ENCODE measurements around the gene NOL7.

Gene NOL7

DNA sequence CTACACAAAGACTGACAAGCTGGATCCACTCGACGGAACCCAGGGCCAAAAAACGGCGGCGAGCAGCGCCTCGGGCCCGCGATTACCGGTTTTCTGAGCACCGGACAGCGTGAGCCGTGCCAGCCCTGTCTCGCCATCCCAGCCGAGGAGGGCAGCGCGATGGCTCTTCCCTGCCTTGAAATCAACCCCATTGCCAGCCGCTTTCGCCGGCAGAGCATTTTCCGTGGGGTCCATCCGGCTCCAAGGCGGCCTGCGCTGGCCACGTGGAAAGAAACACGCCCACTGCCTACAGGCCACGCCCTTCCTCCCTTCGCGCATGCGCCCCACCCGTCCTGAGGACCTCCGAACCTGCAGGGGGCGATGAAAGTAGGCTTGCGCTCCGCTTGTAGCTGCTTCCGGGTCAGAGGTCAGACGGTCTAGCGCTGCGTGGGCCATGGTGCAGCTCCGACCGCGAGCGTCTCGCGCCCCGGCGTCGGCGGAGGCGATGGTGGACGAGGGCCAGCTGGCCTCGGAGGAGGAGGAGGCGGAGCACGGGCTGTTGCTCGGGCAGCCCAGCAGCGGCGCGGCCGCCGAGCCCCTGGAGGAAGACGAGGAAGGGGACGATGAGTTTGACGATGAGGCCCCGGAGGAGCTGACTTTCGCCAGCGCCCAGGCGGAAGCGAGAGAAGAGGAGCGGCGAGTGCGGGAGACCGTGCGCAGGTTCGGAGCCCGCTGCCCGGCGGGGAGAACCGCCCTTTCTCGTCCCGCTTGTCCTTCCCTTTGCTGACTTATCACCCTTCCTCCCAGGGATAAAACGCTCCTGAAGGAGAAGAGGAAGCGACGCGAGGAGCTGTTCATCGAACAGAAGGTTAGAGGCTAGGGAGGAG, at the start of gene NOL7:
TSS of gene NOL7 (plus strand) at position 410 of the 866 bp plus-strand sequence. CDS start at position 434, 24 bp downstream.
- peak; percentile 100 for DNase-seq (ENCODE audit: low read depth)

DNA sequence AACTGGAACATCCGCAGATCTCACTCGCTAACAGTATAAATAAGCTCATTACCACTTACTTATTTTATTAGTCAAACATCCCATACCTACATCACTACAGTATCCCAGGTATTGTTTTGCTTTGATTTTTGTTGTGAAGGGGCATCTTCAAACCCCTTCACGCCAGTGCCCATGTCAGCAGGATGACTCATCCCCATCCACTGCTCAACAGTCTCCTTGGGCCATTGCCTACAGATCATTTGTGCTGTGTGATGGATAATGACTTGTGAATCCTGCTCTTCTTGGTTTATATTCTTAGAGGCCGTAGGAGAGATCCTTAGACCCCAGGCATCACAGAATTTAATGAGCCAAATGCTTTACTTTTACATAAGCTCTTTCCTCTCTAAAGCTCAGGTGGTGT, 49.2 kb upstream of the NOL7 start:
- peaks cover 21% of the 10 kb centered on the region for H3K27me3 ChIP-seq (replicated peaks; ENCODE audit: control insufficient read depth, insufficient read depth, low read length)
- H3K4me3 ChIP-seq (ENCODE audit: low read length), result no peak overlapping the region
- H3K9ac ChIP-seq (ENCODE audit: low read length), result no peak overlapping the region
- no peak for DNase-seq (ENCODE audit: low read depth)
- no peaks in the 10 kb centered on the region for H3K9me3 ChIP-seq (ENCODE audit: control insufficient read depth, low read length)
- no peaks in the 10 kb centered on the region for H3K4me1 ChIP-seq (ENCODE audit: control insufficient read depth, insufficient read depth, low read length)
- no peaks in the 10 kb centered on the region for H3K36me3 ChIP-seq (ENCODE audit: control insufficient read depth, insufficient read depth, low read length, severe bottlenecking)

More for the DNA sequence above, at the start of gene NOL7:
- no peaks in the 10 kb centered on the region for H3K9me3 ChIP-seq (ENCODE audit: control insufficient read depth, low read length)
- H3K4me3 ChIP-seq (ENCODE audit: low read length), result peak within 1 kb of the TSS; percentile 93
- H3K4me1 ChIP-seq (ENCODE audit: control insufficient read depth, insufficient read depth, low read length), result peaks cover 26% of the 10 kb centered on the region
- no peaks in the 10 kb centered on the region for H3K27me3 ChIP-seq (replicated peaks; ENCODE audit: control insufficient read depth, insufficient read depth, low read length)
- peaks cover 29% of the 10 kb centered on the region for H3K36me3 ChIP-seq (ENCODE audit: control insufficient read depth, insufficient read depth, low read length, severe bottlenecking)
- peak within 1 kb of the TSS; percentile 92 for H3K9ac ChIP-seq (ENCODE audit: low read length)

DNA sequence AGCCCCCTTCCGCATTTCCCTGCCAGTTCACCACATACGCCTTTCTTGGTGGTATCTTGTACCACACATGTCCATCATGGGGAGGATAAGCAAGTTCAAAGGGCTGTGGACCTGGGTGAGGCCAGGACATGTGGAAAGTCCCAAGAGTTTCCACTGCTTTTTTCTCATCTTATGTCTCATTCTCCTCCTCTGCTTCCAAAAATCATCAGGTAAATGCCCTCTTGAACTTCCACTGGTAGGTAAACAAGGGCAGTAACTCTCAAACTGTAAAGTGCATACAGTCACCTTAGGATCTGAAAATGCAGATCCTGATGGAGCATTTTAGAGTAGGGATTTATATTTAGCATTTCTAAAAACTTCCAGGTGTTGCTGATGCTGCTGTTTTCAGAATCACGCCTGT, 48.6 kb upstream of the NOL7 start:
- Histone ChIP-seq H3K4me3 (ENCODE audit: low read length) (no peak overlapping the region), H3K4me1 (ENCODE audit: control insufficient read depth, insufficient read depth, low read length) (no peaks in the 10 kb centered on the region), H3K36me3 (ENCODE audit: control insufficient read depth, insufficient read depth, low read length, severe bottlenecking) (no peaks in the 10 kb centered on the region), H3K9ac (ENCODE audit: low read length) (no peak overlapping the region), H3K27me3 (replicated peaks; ENCODE audit: control insufficient read depth, insufficient read depth, low read length) (peaks cover 21% of the 10 kb centered on the region), H3K9me3 (ENCODE audit: control insufficient read depth, low read length) (no peaks in the 10 kb centered on the region)
- DNase-seq (ENCODE audit: low read depth), result no peak

DNA sequence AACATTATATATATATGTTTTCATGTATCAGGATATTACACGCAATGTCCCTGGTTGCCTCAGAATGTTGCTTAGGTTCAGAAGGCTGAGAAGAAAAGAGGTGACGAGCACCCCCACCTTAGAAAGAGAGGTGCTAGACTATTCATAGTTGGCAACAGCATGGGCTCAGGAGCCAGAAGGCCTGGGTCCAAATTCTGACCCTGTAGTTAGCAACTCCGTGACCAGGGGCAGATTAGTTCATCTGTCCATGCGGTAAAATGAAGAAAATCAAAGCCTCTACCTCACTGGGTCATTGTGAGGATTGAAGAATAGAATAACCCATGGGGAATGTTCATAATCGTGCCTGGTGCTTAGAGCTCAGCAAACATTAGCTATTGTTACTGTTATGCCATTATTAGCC, 46.2 kb upstream of the NOL7 start:
- DNase-seq (ENCODE audit: low read depth), result no peak
- Histone ChIP-seq H3K9ac (ENCODE audit: low read length) (no peak overlapping the region), H3K4me3 (ENCODE audit: low read length) (no peak overlapping the region), H3K27me3 (replicated peaks; ENCODE audit: control insufficient read depth, insufficient read depth, low read length) (peaks cover 21% of the 10 kb centered on the region), H3K9me3 (ENCODE audit: control insufficient read depth, low read length) (no peaks in the 10 kb centered on the region), H3K4me1 (ENCODE audit: control insufficient read depth, insufficient read depth, low read length) (peaks cover 7% of the 10 kb centered on the region), H3K36me3 (ENCODE audit: control insufficient read depth, insufficient read depth, low read length, severe bottlenecking) (no peaks in the 10 kb centered on the region)

DNA sequence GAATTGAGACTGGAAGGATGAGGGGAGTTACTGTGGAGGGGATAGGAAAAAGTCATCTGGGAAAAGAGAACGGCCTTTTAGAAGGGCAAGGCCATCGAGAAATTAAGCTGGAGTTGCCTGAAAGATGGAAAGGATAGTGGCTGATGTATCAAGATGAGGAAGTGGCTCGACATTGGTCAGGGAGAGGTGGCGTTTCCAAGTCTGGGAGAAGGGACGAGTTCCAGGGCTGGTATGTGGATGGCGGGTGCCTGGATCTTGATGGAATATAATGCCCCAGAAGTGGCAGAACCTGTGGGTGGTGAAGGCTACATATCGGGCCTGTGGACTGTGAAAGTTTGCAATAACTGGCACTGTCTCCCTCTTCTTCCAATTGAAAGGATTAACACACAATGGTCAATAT, 42.9 kb upstream of the NOL7 start:
- Histone ChIP-seq H3K9me3 (ENCODE audit: control insufficient read depth, low read length) (no peaks in the 10 kb centered on the region), H3K4me1 (ENCODE audit: control insufficient read depth, insufficient read depth, low read length) (peaks cover 7% of the 10 kb centered on the region), H3K36me3 (ENCODE audit: control insufficient read depth, insufficient read depth, low read length, severe bottlenecking) (no peaks in the 10 kb centered on the region), H3K27me3 (replicated peaks; ENCODE audit: control insufficient read depth, insufficient read depth, low read length) (peaks cover 16% of the 10 kb centered on the region), H3K9ac (ENCODE audit: low read length) (no peak overlapping the region), H3K4me3 (ENCODE audit: low read length) (no peak overlapping the region)
- no peak for DNase-seq (ENCODE audit: low read depth)

DNA sequence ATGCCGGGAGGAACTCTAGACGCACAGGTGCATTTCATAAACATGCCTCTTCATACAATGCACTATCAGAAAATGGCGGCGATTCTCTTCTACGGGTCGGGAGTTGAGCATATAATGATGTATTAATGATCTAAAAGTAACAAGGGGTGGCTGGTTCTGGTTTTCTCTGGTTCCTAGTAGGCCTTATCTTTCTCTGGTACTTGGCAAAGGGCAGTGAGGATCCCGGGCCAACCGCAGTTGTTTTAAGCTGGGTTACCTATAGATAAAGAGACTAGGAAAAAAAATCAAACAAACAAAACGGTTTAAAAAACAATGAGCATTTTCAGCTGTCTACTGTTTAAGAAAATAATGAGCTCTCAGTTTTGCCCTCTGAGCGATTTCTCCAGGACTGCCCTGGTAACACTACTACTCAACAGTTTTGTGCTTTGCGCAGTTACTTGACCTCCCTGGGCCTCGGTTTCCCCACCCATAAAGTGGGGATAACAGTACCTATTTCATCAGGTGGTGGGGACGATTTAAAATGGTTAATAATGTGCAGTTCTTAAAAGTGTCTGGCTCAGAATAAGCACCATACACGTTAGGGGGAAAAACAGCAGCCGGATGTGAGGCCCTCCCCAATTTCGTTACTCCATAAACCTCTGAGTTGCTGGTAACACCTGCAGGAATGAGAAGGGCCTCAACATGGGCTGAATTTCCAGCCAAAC, 42.0 kb upstream of the NOL7 start:
- peak overlapping the region; percentile 85 for H3K9ac ChIP-seq (ENCODE audit: low read length)
- H3K27me3 ChIP-seq (replicated peaks; ENCODE audit: control insufficient read depth, insufficient read depth, low read length), result peaks cover 16% of the 10 kb centered on the region
- no peak for DNase-seq (ENCODE audit: low read depth)
- H3K36me3 ChIP-seq (ENCODE audit: control insufficient read depth, insufficient read depth, low read length, severe bottlenecking), result no peaks in the 10 kb centered on the region
- peaks cover 7% of the 10 kb centered on the region for H3K4me1 ChIP-seq (ENCODE audit: control insufficient read depth, insufficient read depth, low read length)
- no peaks in the 10 kb centered on the region for H3K9me3 ChIP-seq (ENCODE audit: control insufficient read depth, low read length)
- H3K4me3 ChIP-seq (ENCODE audit: low read length), result peak overlapping the region; percentile 83

DNA sequence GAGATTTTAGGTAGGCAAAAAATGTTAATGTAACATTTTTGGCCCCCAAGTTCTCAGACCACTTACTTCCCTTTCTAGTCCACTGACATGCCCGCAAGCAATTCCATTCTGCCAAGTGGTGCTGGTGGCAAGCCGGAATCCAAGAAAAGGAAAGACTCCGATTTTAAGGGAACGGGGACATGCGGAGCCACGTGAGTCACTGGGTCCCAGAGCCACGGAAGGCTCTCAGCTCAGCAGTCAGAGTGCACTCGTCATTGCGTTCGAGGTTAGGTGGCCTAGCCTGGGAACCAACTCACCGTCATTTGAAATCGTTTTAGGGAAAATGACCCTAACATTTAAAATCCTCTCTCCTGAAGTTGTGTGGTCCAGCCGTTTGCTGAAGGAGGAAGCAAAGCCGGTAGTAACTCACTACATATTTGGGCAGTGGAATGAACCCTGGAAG, 41.4 kb upstream of the NOL7 start:
- peaks cover 7% of the 10 kb centered on the region for H3K4me1 ChIP-seq (ENCODE audit: control insufficient read depth, insufficient read depth, low read length)
- H3K36me3 ChIP-seq (ENCODE audit: control insufficient read depth, insufficient read depth, low read length, severe bottlenecking), result no peaks in the 10 kb centered on the region
- DNase-seq (ENCODE audit: low read depth), result peak; percentile 47
- H3K27me3 ChIP-seq (replicated peaks; ENCODE audit: control insufficient read depth, insufficient read depth, low read length), result peaks cover 10% of the 10 kb centered on the region
- peak overlapping the region; percentile 85 for H3K9ac ChIP-seq (ENCODE audit: low read length)
- peak overlapping the region; percentile 83 for H3K4me3 ChIP-seq (ENCODE audit: low read length)
- H3K9me3 ChIP-seq (ENCODE audit: control insufficient read depth, low read length), result no peaks in the 10 kb centered on the region

DNA sequence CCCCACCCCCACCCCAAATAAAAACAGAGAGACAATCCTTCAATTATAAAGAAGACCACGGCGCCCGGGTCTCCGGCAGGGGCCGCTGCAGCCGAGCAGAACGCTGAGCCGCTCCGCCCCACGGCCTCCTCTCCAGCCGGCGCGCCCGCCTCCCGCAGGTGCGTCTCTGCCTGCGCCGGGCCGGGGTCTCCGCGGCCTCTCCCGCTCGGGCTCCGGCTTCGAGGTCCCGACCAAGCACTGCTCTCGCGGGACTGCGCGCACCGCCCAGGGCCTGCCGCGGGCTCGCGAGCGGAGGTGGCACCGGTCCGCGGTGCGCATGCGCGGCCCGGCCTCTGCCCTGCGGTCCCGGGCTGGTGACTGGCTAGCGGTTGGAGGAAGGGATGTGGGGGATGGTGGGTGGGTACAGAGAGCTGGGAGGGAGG, 41.0 kb upstream of the NOL7 start:
- Histone ChIP-seq H3K4me3 (ENCODE audit: low read length) (peak overlapping the region; percentile 83), H3K9me3 (ENCODE audit: control insufficient read depth, low read length) (no peaks in the 10 kb centered on the region)

DNA sequence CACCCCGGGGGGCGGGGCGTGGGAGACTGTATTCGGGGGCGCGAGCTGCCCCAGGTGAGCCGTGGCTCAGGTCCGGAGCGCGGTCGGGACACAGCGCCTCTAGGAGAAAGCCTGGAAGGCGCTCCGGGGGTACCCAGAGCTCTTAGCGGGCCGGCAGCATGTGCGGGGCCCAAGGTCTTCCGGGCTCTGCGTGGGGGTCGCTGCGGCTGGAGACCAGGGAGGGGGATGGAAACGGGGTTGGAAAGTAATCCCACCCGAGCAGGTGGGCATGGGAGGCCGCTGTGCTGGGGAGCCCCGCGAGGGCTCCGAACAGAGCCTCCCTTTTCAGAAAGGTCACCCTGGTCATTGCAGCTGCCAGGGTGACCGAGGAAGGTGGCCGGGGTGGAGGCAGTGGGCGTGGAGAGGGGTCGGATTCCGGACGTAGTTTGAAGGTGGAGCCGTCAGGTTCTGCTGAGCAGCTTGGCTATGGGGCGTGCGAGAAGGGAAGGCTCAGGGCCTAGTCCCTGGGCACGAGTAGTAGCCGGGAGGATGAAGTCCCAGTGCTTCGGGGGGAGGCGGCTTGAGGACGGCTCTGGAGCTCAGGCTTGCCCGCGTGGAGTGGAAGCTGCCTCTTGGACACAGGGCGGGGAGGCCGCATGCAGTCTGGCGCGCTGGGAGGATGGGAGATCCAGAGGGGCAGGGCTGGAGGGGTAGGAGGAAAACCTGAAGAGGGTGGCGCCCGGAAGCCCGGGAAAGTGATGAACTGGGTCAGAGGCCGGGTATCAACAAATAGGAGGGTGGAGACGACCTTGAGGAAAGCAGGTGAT, 40.4 kb upstream of the NOL7 start, which contains the start of gene SIRT5:
TSS of gene SIRT5 (plus strand) at position 31 of the 806 bp plus-strand sequence. CDS start 9,510 bp downstream, outside the sequence.
- H3K36me3 ChIP-seq (ENCODE audit: control insufficient read depth, insufficient read depth, low read length, severe bottlenecking), result no peaks in the 10 kb centered on the region
- DNase-seq (ENCODE audit: low read depth), result peak; percentile 88

More for the DNA sequence above, 41.0 kb upstream of the NOL7 start:
- no peaks in the 10 kb centered on the region for H3K36me3 ChIP-seq (ENCODE audit: control insufficient read depth, insufficient read depth, low read length, severe bottlenecking)
- peak; percentile 96 for DNase-seq (ENCODE audit: low read depth)
- H3K27me3 ChIP-seq (replicated peaks; ENCODE audit: control insufficient read depth, insufficient read depth, low read length), result peaks cover 5% of the 10 kb centered on the region
- H3K9ac ChIP-seq (ENCODE audit: low read length), result peak overlapping the region; percentile 85
- peaks cover 7% of the 10 kb centered on the region for H3K4me1 ChIP-seq (ENCODE audit: control insufficient read depth, insufficient read depth, low read length)

DNA sequence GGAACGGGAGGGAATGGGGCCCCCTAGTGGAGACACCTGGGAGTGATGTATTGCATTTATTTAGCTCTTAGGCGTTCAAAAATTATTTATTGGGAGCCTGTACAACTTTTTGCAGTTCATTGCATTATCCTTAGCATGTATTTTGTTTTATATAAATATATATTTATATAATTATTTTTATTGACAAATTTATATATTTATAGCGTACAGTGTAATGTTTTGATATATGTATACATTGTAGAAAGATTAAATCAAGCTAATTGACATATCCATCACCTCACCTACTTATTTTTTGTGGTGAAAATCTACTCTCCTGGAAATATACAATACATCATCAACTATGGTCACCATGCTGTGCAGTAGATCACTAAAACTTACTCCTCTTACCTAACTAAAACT, 39.8 kb upstream of the NOL7 start:
- Histone ChIP-seq H3K36me3 (ENCODE audit: control insufficient read depth, insufficient read depth, low read length, severe bottlenecking) (no peaks in the 10 kb centered on the region), H3K9me3 (ENCODE audit: control insufficient read depth, low read length) (no peaks in the 10 kb centered on the region), H3K27me3 (replicated peaks; ENCODE audit: control insufficient read depth, insufficient read depth, low read length) (no peaks in the 10 kb centered on the region), H3K4me3 (ENCODE audit: low read length) (peak overlapping the region; percentile 83), H3K9ac (ENCODE audit: low read length) (peak overlapping the region; percentile 85), H3K4me1 (ENCODE audit: control insufficient read depth, insufficient read depth, low read length) (peaks cover 7% of the 10 kb centered on the region)
- no peak for DNase-seq (ENCODE audit: low read depth)

More for the DNA sequence above, 40.4 kb upstream of the NOL7 start, which contains the start of gene SIRT5:
- H3K9me3 ChIP-seq (ENCODE audit: control insufficient read depth, low read length), result no peaks in the 10 kb centered on the region
- peak within 1 kb of the TSS; percentile 85 for H3K9ac ChIP-seq (ENCODE audit: low read length)
- peak within 1 kb of the TSS; percentile 83 for H3K4me3 ChIP-seq (ENCODE audit: low read length)
- no peaks in the 10 kb centered on the region for H3K27me3 ChIP-seq (replicated peaks; ENCODE audit: control insufficient read depth, insufficient read depth, low read length)
- H3K4me1 ChIP-seq (ENCODE audit: control insufficient read depth, insufficient read depth, low read length), result peaks cover 7% of the 10 kb centered on the region

All from adipocyte (in vitro differentiated cells).